22Rv1 (cell line): ENCODE measurements around the gene DDHD1.

Source experiments
- H3K27ac ChIP-seq: fragments of 450-650 bp; 2 replicates; pipeline ENCODE4 v1.5.1; 2017
- CTCF ChIP-seq: fragments of 450-650 bp; IDR thresholded peaks from 2 replicates; pipeline ENCODE4 v1.5.1; 2017; ENCODE audit warnings: mild to moderate bottlenecking
- ZFX ChIP-seq: fragments of 450-650 bp; IDR thresholded peaks from 2 replicates; pipeline ENCODE4 v1.6.1; 2017; ENCODE audit warnings: antibody characterized with exemption, borderline replicate concordance

DDHD1 gene

GRCh38 chr14:53011053-53011462 lies 142.1 kb downstream of the DDHD1 start:
- no peak overlapping the region for H3K27ac ChIP-seq
- TF ChIP-seq ZFX = no peak
- TF ChIP-seq CTCF = no peak

- TF ChIP-seq ZFX (no peak), CTCF (no peak)
- H3K27ac ChIP-seq = no peak overlapping the region
Observed at GRCh38 chr14:53010193-53011040, 142.7 kb downstream of the DDHD1 start.

GRCh38 chr14:53006931-53007562 lies 146.1 kb downstream of the DDHD1 start:
- TF ChIP-seq ZFX = no peak
- TF ChIP-seq CTCF = no peak
- H3K27ac ChIP-seq = no peak overlapping the region

GRCh38 chr14:53004976-53005375 lies 148.1 kb downstream of the DDHD1 start:
- no peak for TF ChIP-seq ZFX
- TF ChIP-seq CTCF = no peak
- H3K27ac ChIP-seq = no peak overlapping the region

- no peak overlapping the region for H3K27ac ChIP-seq
- no peak for TF ChIP-seq ZFX
- no peak for TF ChIP-seq CTCF
Observed at GRCh38 chr14:53003776-53004175, 149.3 kb downstream of the DDHD1 start.

GRCh38 chr14:53002576-53002975 lies 150.5 kb downstream of the DDHD1 start:
- no peak overlapping the region for H3K27ac ChIP-seq
- no peak for TF ChIP-seq ZFX
- TF ChIP-seq CTCF = no peak

GRCh38 chr14:53001787-53002378 lies 151.2 kb downstream of the DDHD1 start:
- TF ChIP-seq CTCF (no peak), ZFX (no peak)

More at GRCh38 chr14:53001787-53002378, 151.2 kb downstream of the DDHD1 start:
- H3K27ac ChIP-seq = no peak overlapping the region
